ENCODE data around the gene TMEM8B. TPM values are rescaled to one million over a fixed set of nuclear protein-coding genes. Genes with fewer than 3 reads are reported as not detected.

The TMEM8B gene
- total and polyA plus RNA-seq, 4 donors, result 6.8 to 31.2 (median 18.5) TPM

- WGBS, 2 donors, result 88 to 92% methylated on average over 4 of the region's 4 CpGs
Observed at GRCh38 chr9:35862328-35862727, 33.3 kb downstream of the TMEM8B start.

GRCh38 chr9:35863583-35863982 is 34.6 kb downstream of the TMEM8B start:
- Histone ChIP-seq H3K27ac (ENCODE audit: low read depth in 1 of 2, low read length in 2 of 2) (no peak overlapping the region), H3K9me3 (ENCODE audit: control insufficient read depth, low read length) (no peaks in the 10 kb centered on the region), H3K27me3 (ENCODE audit: control insufficient read depth in 1 of 2, insufficient read depth in 2 of 2, low read length in 1 of 2) (no peaks in the 10 kb centered on the region), H3K4me3 (ENCODE audit: low read length in 2 of 2) (no peak overlapping the region), H3K36me3 (ENCODE audit: control insufficient read depth in 1 of 2, insufficient read depth in 2 of 2, low read length in 1 of 2) (no peaks in the 10 kb centered on the region), H3K4me1 (ENCODE audit: control insufficient read depth in 1 of 2, insufficient read depth in 2 of 2, low read length in 2 of 2) (no peaks in the 10 kb centered on the region)
- WGBS, 2 donors, result 69 to 71% methylated on average over 8 of the region's 8 CpGs
- no peak for DNase-seq
- no peak for ATAC-seq (ENCODE audit: low FRiP score)
- intact Hi-C loops (cut with DNase I), result no loop called here

More at GRCh38 chr9:35862328-35862727, 33.3 kb downstream of the TMEM8B start:
- no peaks in the 10 kb centered on the region for H3K9me3 ChIP-seq (ENCODE audit: control insufficient read depth, low read length)
- no peaks in the 10 kb centered on the region for H3K27me3 ChIP-seq (ENCODE audit: control insufficient read depth in 1 of 2, insufficient read depth in 2 of 2, low read length in 1 of 2)
- H3K4me1 ChIP-seq (ENCODE audit: control insufficient read depth in 1 of 2, insufficient read depth in 2 of 2, low read length in 2 of 2), result no peaks in the 10 kb centered on the region
- no peak overlapping the region for H3K27ac ChIP-seq (ENCODE audit: low read depth in 1 of 2, low read length in 2 of 2)
- ATAC-seq (ENCODE audit: low FRiP score) (peak; percentile 7), DNase-seq (no peak)
- H3K36me3 ChIP-seq (ENCODE audit: control insufficient read depth in 1 of 2, insufficient read depth in 2 of 2, low read length in 1 of 2), result no peaks in the 10 kb centered on the region
- no peak overlapping the region for H3K4me3 ChIP-seq (ENCODE audit: low read length in 2 of 2)
- intact Hi-C loops (cut with DNase I), result no loop called here

GRCh38 chr9:35864695-35865255 is 35.7 kb downstream of the TMEM8B start:
- Histone ChIP-seq H3K4me1 (ENCODE audit: control insufficient read depth in 1 of 2, insufficient read depth in 2 of 2, low read length in 2 of 2) (no peaks in the 10 kb centered on the region), H3K27ac (ENCODE audit: low read depth in 1 of 2, low read length in 2 of 2) (no peak overlapping the region), H3K27me3 (ENCODE audit: control insufficient read depth in 1 of 2, insufficient read depth in 2 of 2, low read length in 1 of 2) (no peaks in the 10 kb centered on the region), H3K9me3 (ENCODE audit: control insufficient read depth, low read length) (no peaks in the 10 kb centered on the region), H3K4me3 (ENCODE audit: low read length in 2 of 2) (no peak overlapping the region), H3K36me3 (ENCODE audit: control insufficient read depth in 1 of 2, insufficient read depth in 2 of 2, low read length in 1 of 2) (no peaks in the 10 kb centered on the region)
- 80 to 86% methylated on average over 8 of the region's 8 CpGs for WGBS, 2 donors
- intact Hi-C loops (cut with DNase I), result no loop called here
- no peak for DNase-seq
- ATAC-seq (ENCODE audit: low FRiP score), result no peak

GRCh38 chr9:35867538-35867937 is 38.5 kb downstream of the TMEM8B start:
- ATAC-seq (ENCODE audit: low FRiP score), result no peak
- no peaks in the 10 kb centered on the region for H3K4me1 ChIP-seq (ENCODE audit: control insufficient read depth in 1 of 2, insufficient read depth in 2 of 2, low read length in 2 of 2)
- no peak for DNase-seq
- no peaks in the 10 kb centered on the region for H3K36me3 ChIP-seq (ENCODE audit: control insufficient read depth in 1 of 2, insufficient read depth in 2 of 2, low read length in 1 of 2)
- intact Hi-C loops (cut with DNase I), result no loop called here
- H3K9me3 ChIP-seq (ENCODE audit: control insufficient read depth, low read length), result no peaks in the 10 kb centered on the region
- no peak overlapping the region for H3K4me3 ChIP-seq (ENCODE audit: low read length in 2 of 2)
- no peaks in the 10 kb centered on the region for H3K27me3 ChIP-seq (ENCODE audit: control insufficient read depth in 1 of 2, insufficient read depth in 2 of 2, low read length in 1 of 2)
- no peak overlapping the region for H3K27ac ChIP-seq (ENCODE audit: low read depth in 1 of 2, low read length in 2 of 2)
- 92 to 96% methylated on average over 4 of the region's 4 CpGs for WGBS, 2 donors

- no peak overlapping the region for H3K27ac ChIP-seq (ENCODE audit: low read depth in 1 of 2, low read length in 2 of 2)
- no peaks in the 10 kb centered on the region for H3K9me3 ChIP-seq (ENCODE audit: control insufficient read depth, low read length)
- DNase-seq (peak in 1 of 2 donors; percentile 25), ATAC-seq (ENCODE audit: low FRiP score) (no peak)
- no peaks in the 10 kb centered on the region for H3K4me1 ChIP-seq (ENCODE audit: control insufficient read depth in 1 of 2, insufficient read depth in 2 of 2, low read length in 2 of 2)
- H3K4me3 ChIP-seq (ENCODE audit: low read length in 2 of 2), result no peak overlapping the region
- WGBS, 2 donors, result 83% methylated on average over 2 of the region's 2 CpGs
- H3K36me3 ChIP-seq (ENCODE audit: control insufficient read depth in 1 of 2, insufficient read depth in 2 of 2, low read length in 1 of 2), result no peaks in the 10 kb centered on the region
- no peaks in the 10 kb centered on the region for H3K27me3 ChIP-seq (ENCODE audit: control insufficient read depth in 1 of 2, insufficient read depth in 2 of 2, low read length in 1 of 2)
- intact Hi-C loops (cut with DNase I), result no loop called here
Observed at GRCh38 chr9:35868933-35869332, 39.9 kb downstream of the TMEM8B start.

- H3K27ac ChIP-seq (ENCODE audit: low read depth in 1 of 2, low read length in 2 of 2), result no peak overlapping the region
- ATAC-seq (ENCODE audit: low FRiP score) (no peak), DNase-seq (peak in 1 of 2 donors; percentile 44)
- no peaks in the 10 kb centered on the region for H3K36me3 ChIP-seq (ENCODE audit: control insufficient read depth in 1 of 2, insufficient read depth in 2 of 2, low read length in 1 of 2)
- no peaks in the 10 kb centered on the region for H3K9me3 ChIP-seq (ENCODE audit: control insufficient read depth, low read length)
- no peak overlapping the region for H3K4me3 ChIP-seq (ENCODE audit: low read length in 2 of 2)
- H3K27me3 ChIP-seq (ENCODE audit: control insufficient read depth in 1 of 2, insufficient read depth in 2 of 2, low read length in 1 of 2), result no peaks in the 10 kb centered on the region
- 89 to 91% methylated on average over 19 of the region's 19 CpGs for WGBS, 2 donors
- no peaks in the 10 kb centered on the region for H3K4me1 ChIP-seq (ENCODE audit: control insufficient read depth in 1 of 2, insufficient read depth in 2 of 2, low read length in 2 of 2)
- intact Hi-C loops (cut with DNase I), result loop anchor here in 1 of 2 donors (2.0 kb wide), 1 partner anchor 23 kb away; no protein-coding TSS in a partner anchor
Observed at GRCh38 chr9:35869621-35870216, 40.7 kb downstream of the TMEM8B start.

GRCh38 chr9:35870351-35870923 is 41.4 kb downstream of the TMEM8B start, which contains the start of gene OR13J1:
TSS of gene OR13J1 (minus strand) at chr9:35870401. CDS start at chr9:35870401, 0 bp downstream.
- Histone ChIP-seq H3K9me3 (ENCODE audit: control insufficient read depth, low read length) (no peaks in the 10 kb centered on the region), H3K27ac (ENCODE audit: low read depth in 1 of 2, low read length in 2 of 2) (no peak within 1 kb of the TSS), H3K36me3 (ENCODE audit: control insufficient read depth in 1 of 2, insufficient read depth in 2 of 2, low read length in 1 of 2) (no peaks in the 10 kb centered on the region), H3K4me3 (ENCODE audit: low read length in 2 of 2) (no peak within 1 kb of the TSS), H3K27me3 (ENCODE audit: control insufficient read depth in 1 of 2, insufficient read depth in 2 of 2, low read length in 1 of 2) (no peaks in the 10 kb centered on the region), H3K4me1 (ENCODE audit: control insufficient read depth in 1 of 2, insufficient read depth in 2 of 2, low read length in 2 of 2) (no peaks in the 10 kb centered on the region)
- DNase-seq (no peak), ATAC-seq (ENCODE audit: low FRiP score) (no peak)
- intact Hi-C loops (cut with DNase I), result loop anchor here in 1 of 2 donors (2.0 kb wide), 1 partner anchor 22 kb away; no protein-coding TSS in a partner anchor
- WGBS, 2 donors, result 89 to 92% methylated on average over 8 of the region's 8 CpGs

- Histone ChIP-seq H3K27ac (ENCODE audit: low read depth in 1 of 2, low read length in 2 of 2) (no peak overlapping the region), H3K36me3 (ENCODE audit: control insufficient read depth in 1 of 2, insufficient read depth in 2 of 2, low read length in 1 of 2) (no peaks in the 10 kb centered on the region), H3K4me3 (ENCODE audit: low read length in 2 of 2) (no peak overlapping the region), H3K9me3 (ENCODE audit: control insufficient read depth, low read length) (no peaks in the 10 kb centered on the region), H3K4me1 (ENCODE audit: control insufficient read depth in 1 of 2, insufficient read depth in 2 of 2, low read length in 2 of 2) (no peaks in the 10 kb centered on the region), H3K27me3 (ENCODE audit: control insufficient read depth in 1 of 2, insufficient read depth in 2 of 2, low read length in 1 of 2) (no peaks in the 10 kb centered on the region)
- intact Hi-C loops (cut with DNase I), result loop anchor here in 1 of 2 donors (2.0 kb wide), 1 partner anchor 21 kb away; no protein-coding TSS in a partner anchor
- 49% methylated on average over 3 of the region's 3 CpGs for WGBS, 2 donors
- DNase-seq, result peak in 1 of 2 donors; percentile 29
- peak; percentile 29 for ATAC-seq (ENCODE audit: low FRiP score)
Observed at GRCh38 chr9:35871545-35871944, 42.5 kb downstream of the TMEM8B start.

- H3K27ac ChIP-seq (ENCODE audit: low read depth in 1 of 2, low read length in 2 of 2), result no peak overlapping the region
- no peaks in the 10 kb centered on the region for H3K36me3 ChIP-seq (ENCODE audit: control insufficient read depth in 1 of 2, insufficient read depth in 2 of 2, low read length in 1 of 2)
- no peaks in the 10 kb centered on the region for H3K4me1 ChIP-seq (ENCODE audit: control insufficient read depth in 1 of 2, insufficient read depth in 2 of 2, low read length in 2 of 2)
- no peak for ATAC-seq (ENCODE audit: low FRiP score)
- DNase-seq, result no peak
- H3K27me3 ChIP-seq (ENCODE audit: control insufficient read depth in 1 of 2, insufficient read depth in 2 of 2, low read length in 1 of 2), result no peaks in the 10 kb centered on the region
- no peak overlapping the region for H3K4me3 ChIP-seq (ENCODE audit: low read length in 2 of 2)
- 70 to 73% methylated on average over 3 of the region's 3 CpGs for WGBS, 2 donors
- no peaks in the 10 kb centered on the region for H3K9me3 ChIP-seq (ENCODE audit: control insufficient read depth, low read length)
- intact Hi-C loops (cut with DNase I), result no loop called here
Observed at GRCh38 chr9:35872505-35872904, 43.5 kb downstream of the TMEM8B start.

Data from aorta (tissue), 5 donors.